Gastrocnemius medialis (tissue), 4 donors: ENCODE measurements around the gene TMTC1. TPM values are rescaled to one million over a fixed set of nuclear protein-coding genes. Genes with fewer than 3 reads are reported as not detected.

Source experiments
- ATAC-seq, 2 donors: fragments of 150-250 bp; one replicate each; pipeline ENCODE4 v1.9.1; 2016
- DNase-seq, 2 donors: peaks; one replicate each; pipeline ENCODE4 v3.0.0-alpha.2; 2019
- H3K27ac ChIP-seq, 4 donors: fragments of 200-600 bp; sonication (generic); 1 replicate in 1 of 4; 2 replicates in 3 of 4; pipeline ENCODE4 v1.5.1; 2016 to 2018; ENCODE audit warnings: mild to moderate bottlenecking in 2 of 4, moderate library complexity in 1 of 4
- H3K27me3 ChIP-seq, 3 donors: fragments of 200-600 bp; sonication (generic) in 2 of 3; 1 replicate in 1 of 3; 2 replicates in 2 of 3; pipeline versions ENCODE4 v1.5.1 to v1.6.0; 2016 to 2019; ENCODE audit warnings: mild to moderate bottlenecking in 1 of 3, moderate library complexity in 1 of 3
- H3K36me3 ChIP-seq, 2 donors: fragments of 200-600 bp; sonication (generic) in 1 of 2; one replicate each; pipeline ENCODE4 v1.5.1; 2017 to 2018
- H3K4me1 ChIP-seq, 2 donors: fragments of 200-600 bp; sonication (generic) in 1 of 2; one replicate each; pipeline ENCODE4 v1.5.1; 2016 to 2017; ENCODE audit warnings: mild to moderate bottlenecking in 2 of 2
- H3K4me3 ChIP-seq, 4 donors: fragments of 200-600 bp; sonication (generic) in 3 of 4; 1 replicate in 1 of 4; 2 replicates in 3 of 4; pipeline ENCODE4 v1.5.1; 2016 to 2019; ENCODE audit warnings: mild to moderate bottlenecking in 2 of 4
- H3K9me3 ChIP-seq, 3 donors: fragments of 200-600 bp; sonication (generic) in 2 of 3; 1 replicate in 1 of 3; 2 replicates in 2 of 3; pipeline ENCODE4 v1.5.1; 2016 to 2019
- POLR2A ChIP-seq, 2 donors: fragments of 450-650 bp; IDR thresholded peaks; one replicate each; pipeline ENCODE4 v1.6.1; 2017; ENCODE audit warnings: antibody characterized with exemption in 2 of 2, mild to moderate bottlenecking in 2 of 2, moderate library complexity in 2 of 2
- in situ Hi-C, 4 donors: fragments of 200-750 bp; cut with MboI; loops; one replicate each; pipeline versions ENCODE4 v1.15.0 to v1.8.0; 2017; ENCODE audit warnings: low sequenced_read_pairs in 4 of 4
- intact Hi-C: fragments of 100-400 bp; cut with DNase I; formaldehyde crosslinking; loops from one replicate; pipeline ENCODE4 v1.15.1; 2023; ENCODE audit warnings: low total_unique reads
- total RNA-seq, 4 donors: library from RNA; depleted of rRNA; stranded (reverse); fragments of >200 nt; gene quantifications; one replicate each; pipeline versions ENCODE4 v1.1.0 to v1.2.3, GENCODE V29; 2016
- TF ChIP-seq, protein P1 (sequence below), 5 experiments: fragments of 450-650 bp in 3 of 5; fragments of 200-600 bp in 2 of 5; sonication (generic) in 2 of 5; IDR thresholded peaks in 4 of 5; conservative IDR thresholded peaks in 1 of 5; 1 replicate in 4 of 5; 2 replicates in 1 of 5; pipeline ENCODE4 v1.5.1; 2016 to 2019; ENCODE audit warnings: antibody characterized with exemption in 5 of 5, mild to moderate bottlenecking in 3 of 5, moderate library complexity in 3 of 5

Gene TMTC1
- total RNA-seq, 4 donors from 2014 or later = 38.5 to 83.5 (median 42.6) TPM

DNA sequence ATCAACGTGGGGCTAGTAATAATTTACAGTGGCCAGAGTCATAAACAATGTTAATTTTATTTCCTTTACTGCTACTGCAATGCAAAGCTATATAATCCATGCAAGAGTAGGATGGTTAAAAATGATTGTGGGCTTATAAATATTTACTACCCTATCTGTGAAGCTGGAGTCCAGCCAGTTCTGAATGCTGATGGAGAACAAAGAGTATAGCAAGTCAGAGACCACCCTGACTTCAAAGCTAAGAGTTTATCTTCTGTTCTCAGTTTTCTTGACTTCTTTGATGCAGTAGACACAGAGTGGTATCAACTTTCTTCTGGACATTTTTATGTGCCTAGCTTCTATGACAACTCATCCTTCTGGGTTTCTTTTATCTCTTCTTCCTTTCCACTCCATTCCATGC lies 252.3 kb downstream of the TMTC1 start:
- TF ChIP-seq, protein P1, sequence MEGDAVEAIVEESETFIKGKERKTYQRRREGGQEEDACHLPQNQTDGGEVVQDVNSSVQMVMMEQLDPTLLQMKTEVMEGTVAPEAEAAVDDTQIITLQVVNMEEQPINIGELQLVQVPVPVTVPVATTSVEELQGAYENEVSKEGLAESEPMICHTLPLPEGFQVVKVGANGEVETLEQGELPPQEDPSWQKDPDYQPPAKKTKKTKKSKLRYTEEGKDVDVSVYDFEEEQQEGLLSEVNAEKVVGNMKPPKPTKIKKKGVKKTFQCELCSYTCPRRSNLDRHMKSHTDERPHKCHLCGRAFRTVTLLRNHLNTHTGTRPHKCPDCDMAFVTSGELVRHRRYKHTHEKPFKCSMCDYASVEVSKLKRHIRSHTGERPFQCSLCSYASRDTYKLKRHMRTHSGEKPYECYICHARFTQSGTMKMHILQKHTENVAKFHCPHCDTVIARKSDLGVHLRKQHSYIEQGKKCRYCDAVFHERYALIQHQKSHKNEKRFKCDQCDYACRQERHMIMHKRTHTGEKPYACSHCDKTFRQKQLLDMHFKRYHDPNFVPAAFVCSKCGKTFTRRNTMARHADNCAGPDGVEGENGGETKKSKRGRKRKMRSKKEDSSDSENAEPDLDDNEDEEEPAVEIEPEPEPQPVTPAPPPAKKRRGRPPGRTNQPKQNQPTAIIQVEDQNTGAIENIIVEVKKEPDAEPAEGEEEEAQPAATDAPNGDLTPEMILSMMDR (IDR thresholded peaks at IDR 0.05 in 4 of 5, conservative IDR thresholded peaks at IDR 0.05 in 1 of 5) = no peak
- no peak for TF ChIP-seq POLR2A (IDR thresholded peaks at IDR 0.05)
- no peak overlapping the region for H3K27ac ChIP-seq
- H3K9me3 ChIP-seq = no peaks in the 10 kb centered on the region
- no peak for ATAC-seq
- H3K4me3 ChIP-seq = no peak overlapping the region
- H3K36me3 ChIP-seq = peaks cover 0 to 4% of the 10 kb centered on the region in 2 donors
- in situ Hi-C loops (no loop called here), intact Hi-C loops (no loop called here)
- peaks cover 7 to 18% of the 10 kb centered on the region in 2 donors for H3K4me1 ChIP-seq
- no peak for DNase-seq
- no peaks in the 10 kb centered on the region for H3K27me3 ChIP-seq

DNA sequence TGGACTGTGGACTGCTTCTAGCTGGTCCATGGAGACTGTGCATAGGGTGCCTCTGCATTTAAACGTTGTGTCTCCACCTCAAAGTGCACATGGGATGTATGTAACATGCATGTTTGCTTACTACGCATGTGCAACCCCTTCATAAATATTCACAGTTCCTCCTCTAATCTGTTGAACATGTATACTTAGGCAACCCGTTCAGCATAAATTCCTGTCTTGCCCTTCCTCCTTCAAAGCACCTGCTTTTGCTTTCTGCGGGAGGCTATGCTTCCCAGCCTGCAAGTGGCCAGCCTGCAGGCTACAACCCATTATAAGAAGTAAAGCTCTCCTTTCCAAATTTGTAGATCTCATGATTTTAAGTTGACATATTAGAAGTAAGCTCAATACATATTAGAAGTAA lies 253.3 kb downstream of the TMTC1 start:
- TF ChIP-seq POLR2A (IDR thresholded peaks at IDR 0.05) = no peak
- TF ChIP-seq, protein P1 (IDR thresholded peaks at IDR 0.05 in 4 of 5, conservative IDR thresholded peaks at IDR 0.05 in 1 of 5) = no peak
- Histone ChIP-seq H3K9me3 (no peaks in the 10 kb centered on the region), H3K4me1 (peaks cover 7 to 18% of the 10 kb centered on the region in 2 donors), H3K27me3 (no peaks in the 10 kb centered on the region), H3K4me3 (no peak overlapping the region), H3K36me3 (no peaks in the 10 kb centered on the region), H3K27ac (no peak overlapping the region)
- ATAC-seq (no peak), DNase-seq (no peak)
- intact Hi-C loops = no loop called here
- in situ Hi-C loops = no loop called here

DNA sequence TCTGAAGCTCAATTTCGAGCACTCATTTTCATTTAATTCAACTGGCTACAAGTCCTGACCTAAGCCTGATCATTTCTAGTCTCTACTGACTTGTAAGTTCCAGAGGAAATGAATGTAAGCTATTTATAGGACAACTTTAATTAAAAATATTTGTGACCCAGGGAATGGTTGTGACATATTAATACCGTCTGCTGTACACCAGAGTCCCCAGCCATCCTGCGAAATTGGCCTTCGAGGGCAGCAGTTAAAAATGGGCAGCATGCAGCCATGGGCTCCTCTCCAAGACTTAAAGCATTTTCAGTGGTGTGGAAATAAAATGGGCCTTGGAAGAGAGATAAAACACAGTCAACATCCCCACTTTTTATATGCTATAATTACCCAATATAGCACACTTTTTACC lies 255.6 kb downstream of the TMTC1 start:
- Histone ChIP-seq H3K4me3 (no peak overlapping the region), H3K4me1 (peaks cover 7 to 18% of the 10 kb centered on the region in 2 donors), H3K9me3 (no peaks in the 10 kb centered on the region), H3K36me3 (no peaks in the 10 kb centered on the region), H3K27ac (no peak overlapping the region), H3K27me3 (no peaks in the 10 kb centered on the region)
- ATAC-seq (no peak), DNase-seq (no peak)
- TF ChIP-seq, protein P1 (IDR thresholded peaks at IDR 0.05 in 4 of 5, conservative IDR thresholded peaks at IDR 0.05 in 1 of 5) = no peak
- TF ChIP-seq POLR2A (IDR thresholded peaks at IDR 0.05) = no peak
- intact Hi-C loops (loop anchor here (10.0 kb wide), 1 partner anchor 757 kb away; no protein-coding TSS in a partner anchor), in situ Hi-C loops (no loop called here)

DNA sequence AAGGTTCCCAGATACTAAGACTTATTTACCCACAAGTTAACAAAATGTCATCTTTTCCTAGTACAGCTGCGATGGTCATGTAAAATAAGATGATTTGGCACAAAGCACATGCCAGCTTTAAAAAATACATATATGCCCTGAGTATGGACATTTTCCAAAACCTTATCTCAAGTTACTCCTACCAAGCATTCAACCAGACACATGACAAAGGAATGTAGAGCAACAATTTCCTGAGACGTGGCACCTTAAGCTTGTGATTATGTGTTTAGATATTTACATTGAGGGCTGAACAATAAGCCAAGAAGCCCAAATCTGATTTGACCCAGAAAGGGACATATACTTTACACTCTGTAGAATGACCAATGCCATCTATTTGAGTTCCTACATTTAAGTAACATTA lies 261.8 kb downstream of the TMTC1 start:
- Histone ChIP-seq H3K36me3 (peaks cover 0 to 15% of the 10 kb centered on the region in 2 donors), H3K27ac (no peak overlapping the region), H3K4me3 (no peak overlapping the region), H3K27me3 (no peaks in the 10 kb centered on the region), H3K4me1 (peaks cover 0 to 8% of the 10 kb centered on the region in 2 donors), H3K9me3 (no peaks in the 10 kb centered on the region)
- in situ Hi-C loops (loop anchor here in 1 of 4 donors (25.0 kb wide), 2 partner anchors 765 to 1290 kb away; no protein-coding TSS in a partner anchor), intact Hi-C loops (loop anchor here (10.0 kb wide), 1 partner anchor 763 kb away; no protein-coding TSS in a partner anchor)
- TF ChIP-seq, protein P1 (IDR thresholded peaks at IDR 0.05 in 4 of 5, conservative IDR thresholded peaks at IDR 0.05 in 1 of 5) = no peak
- no peak for TF ChIP-seq POLR2A (IDR thresholded peaks at IDR 0.05)
- DNase-seq (no peak), ATAC-seq (no peak)
